SK-N-MC (cell line): ENCODE measurements around the gene MICA.
"Not testable (repeated sequence)": the region's sequence is repeated elsewhere in the genome, so short reads cannot be mapped to it uniquely, and the experiment has no call there.

Experiments
- DNase-seq: peaks from one replicate; pipeline ENCODE4 v3.0.0-alpha.2; 2011; ENCODE audit warnings: low read depth, low spot score
- H3K27ac ChIP-seq: fragments of 200-600 bp; sonication (generic); 2 replicates; pipeline ENCODE4 v1.5.1; 2016; ENCODE audit warnings: mixed run types
- H3K36me3 ChIP-seq: fragments of 200-600 bp; sonication (generic); 2 replicates; pipeline ENCODE4 v1.6.1; 2017; ENCODE audit warnings: antibody characterized with exemption, low read length, mixed read lengths; ENCODE audit not compliant: insufficient read depth
- H3K4me3 ChIP-seq: fragments of 200-600 bp; sonication (generic); 2 replicates; pipeline ENCODE4 v1.5.1; 2016
- H3K9ac ChIP-seq: fragments of 200-600 bp; sonication (generic); 2 replicates; pipeline ENCODE4 v1.8.0; 2017; ENCODE audit warnings: mixed run types, mixed read lengths; ENCODE audit not compliant: insufficient read length
- H3K9me3 ChIP-seq: fragments of 200-600 bp; sonication (generic); 2 replicates; pipeline ENCODE4 v1.6.1; 2017; ENCODE audit warnings: low read depth, mild to moderate bottlenecking, antibody characterized with exemption, low read length, moderate library complexity, mixed read lengths
- EZH2 ChIP-seq: fragments of 200-600 bp; sonication (generic); IDR thresholded peaks from one replicate; pipeline ENCODE4 v1.6.1; 2017; ENCODE audit warnings: antibody characterized with exemption
- FOXP2 ChIP-seq: optimal IDR thresholded peaks from 2 replicates; pipeline ENCODE3; 2011; ENCODE audit warnings: mild to moderate bottlenecking, moderate library complexity; ENCODE audit not compliant: insufficient read depth; ENCODE audit errors: extremely low read length, control extremely low read depth
- POLR2AphosphoS5 ChIP-seq: IDR thresholded peaks from 2 replicates; pipeline ENCODE4 v1.6.1; 2012; ENCODE audit warnings: mild to moderate bottlenecking, low read depth, low read length, borderline replicate concordance

The MICA gene

GRCh38 chr6:31414771-31415265, 11.4 kb downstream of the MICA start:
- Histone ChIP-seq H3K9ac (no peak overlapping the region), H3K36me3 (peaks cover 48% of the 10 kb centered on the region; the same call in 1 of the 2 replicates), H3K4me3 (no peak overlapping the region)

GRCh38 chr6:31416394-31417014, 13.1 kb downstream of the MICA start:
- Histone ChIP-seq H3K4me3 (no peak overlapping the region), H3K36me3 (peaks cover 38% of the 10 kb centered on the region; the same call in 1 of the 2 replicates), H3K27ac (no peak overlapping the region), H3K9ac (no peak overlapping the region), H3K9me3 (no peaks in the 10 kb centered on the region)
- TF ChIP-seq EZH2 (no peak), POLR2AphosphoS5 (0 out of 2 replicates have a peak, but pooled peaks have one; percentile 6), FOXP2 (no peak)
- DNase-seq, result no peak

More at GRCh38 chr6:31414771-31415265, 11.4 kb downstream of the MICA start:
- TF ChIP-seq EZH2 (no peak), FOXP2 (no peak), POLR2AphosphoS5 (no peak)
- Histone ChIP-seq H3K9me3 (no peaks in the 10 kb centered on the region), H3K27ac (no peak overlapping the region)
- no peak for DNase-seq

- peaks cover 24% of the 10 kb centered on the region; the same call in 1 of the 2 replicates for H3K36me3 ChIP-seq
- no peaks in the 10 kb centered on the region for H3K9me3 ChIP-seq
- no peak for DNase-seq
- no peak for TF ChIP-seq EZH2
- no peak for TF ChIP-seq POLR2AphosphoS5
- TF ChIP-seq FOXP2, result no peak
- no peak overlapping the region for H3K4me3 ChIP-seq
- H3K27ac ChIP-seq, result no peak overlapping the region
- no peak overlapping the region for H3K9ac ChIP-seq
Observed at GRCh38 chr6:31418251-31418650, 14.9 kb downstream of the MICA start.

GRCh38 chr6:31419842-31420241, 16.4 kb downstream of the MICA start:
- H3K27ac ChIP-seq, result no peak overlapping the region
- peaks cover 16% of the 10 kb centered on the region; the same call in 1 of the 2 replicates for H3K36me3 ChIP-seq
- H3K4me3 ChIP-seq, result no peak overlapping the region
- H3K9ac ChIP-seq, result no peak overlapping the region
- DNase-seq, result no peak
- TF ChIP-seq FOXP2 (no peak), POLR2AphosphoS5 (peak; percentile 35; the same call in 1 of the 2 replicates)
- H3K9me3 ChIP-seq, result no peaks in the 10 kb centered on the region

GRCh38 chr6:31420546-31420945, 17.2 kb downstream of the MICA start:
- Histone ChIP-seq H3K9me3 (no peaks in the 10 kb centered on the region), H3K27ac (no peak overlapping the region), H3K9ac (no peak overlapping the region), H3K4me3 (no peak overlapping the region), H3K36me3 (peaks cover 13% of the 10 kb centered on the region; the same call in 1 of the 2 replicates)
- no peak for DNase-seq
- TF ChIP-seq EZH2, result no peak
- TF ChIP-seq FOXP2, result no peak
- no peak for TF ChIP-seq POLR2AphosphoS5

GRCh38 chr6:31422587-31422986, 19.2 kb downstream of the MICA start:
- Histone ChIP-seq H3K9me3 (no peaks in the 10 kb centered on the region), H3K27ac (no peak overlapping the region), H3K36me3 (no peaks in the 10 kb centered on the region), H3K4me3 (no peak overlapping the region), H3K9ac (no peak overlapping the region)
- TF ChIP-seq EZH2 (no peak), FOXP2 (no peak), POLR2AphosphoS5 (no peak)
- no peak for DNase-seq

- Histone ChIP-seq H3K9me3 (no peaks in the 10 kb centered on the region), H3K36me3 (no peaks in the 10 kb centered on the region), H3K9ac (no peak overlapping the region), H3K4me3 (no peak overlapping the region), H3K27ac (no peak overlapping the region)
- no peak for DNase-seq
- TF ChIP-seq EZH2 (no peak), POLR2AphosphoS5 (no peak), FOXP2 (no peak)
Observed at GRCh38 chr6:31423550-31423949, 20.2 kb downstream of the MICA start.

- no peak for DNase-seq
- Histone ChIP-seq H3K9me3 (no peaks in the 10 kb centered on the region), H3K27ac (no peak overlapping the region), H3K4me3 (no peak overlapping the region), H3K9ac (no peak overlapping the region), H3K36me3 (no peaks in the 10 kb centered on the region)
- TF ChIP-seq FOXP2, result no peak
- TF ChIP-seq EZH2, result no peak
- TF ChIP-seq POLR2AphosphoS5, result no peak
Observed at GRCh38 chr6:31426395-31427354, 23.3 kb downstream of the MICA start.

- no peak for TF ChIP-seq POLR2AphosphoS5
- no peak for TF ChIP-seq FOXP2
- TF ChIP-seq EZH2, result no peak
- Histone ChIP-seq H3K9ac (no peak overlapping the region), H3K27ac (no peak overlapping the region), H3K4me3 (no peak overlapping the region), H3K36me3 (no peaks in the 10 kb centered on the region), H3K9me3 (no peaks in the 10 kb centered on the region)
- DNase-seq, result no peak
Observed at GRCh38 chr6:31430449-31430848, 27.1 kb downstream of the MICA start.

- not testable (repeated sequence) for H3K4me3 ChIP-seq, H3K9me3 ChIP-seq, H3K27ac ChIP-seq, DNase-seq, H3K9ac ChIP-seq, H3K36me3 ChIP-seq
Observed at GRCh38 chr6:31435051-31435450, 31.7 kb downstream of the MICA start.
